T-helper 1 cell treated with Interleukin-12 subunit alpha and Interleukin-12 subunit beta and Interleukin-4 antibody, amounts not matched to agents 30 μg/mL and 1 μg/mL, for 36 hours (primary cell): ENCODE results near the gene FUNDC2.

Experiments used
- H3K27ac Mint-ChIP-seq: one replicate; pipeline ENCODE4 v1.8.0; 2021; ENCODE audit warnings: mild to moderate bottlenecking, mixed read lengths
- H3K27me3 Mint-ChIP-seq: one replicate; pipeline ENCODE4 v1.8.0; 2021; ENCODE audit warnings: low read depth, mixed read lengths
- H3K36me3 Mint-ChIP-seq: one replicate; pipeline ENCODE4 v1.8.0; 2021; ENCODE audit warnings: low read depth, mixed read lengths
- H3K4me1 Mint-ChIP-seq: one replicate; pipeline ENCODE4 v1.8.0; 2021; ENCODE audit warnings: low read depth, mixed read lengths
- H3K4me3 Mint-ChIP-seq: one replicate; pipeline ENCODE4 v1.8.0; 2021; ENCODE audit warnings: mild to moderate bottlenecking, moderate library complexity, mixed read lengths
- H3K9me3 Mint-ChIP-seq: one replicate; pipeline ENCODE4 v1.8.0; 2021; ENCODE audit warnings: mixed read lengths

The FUNDC2 gene

GRCh38 chrX:155046811-155047528 lies 20.3 kb downstream of the FUNDC2 start:
- Mint-ChIP-seq H3K9me3 (no peaks in the 10 kb centered on the region), H3K4me3 (no peak overlapping the region), H3K27me3 (no peaks in the 10 kb centered on the region), H3K4me1 (peaks cover 4% of the 10 kb centered on the region), H3K27ac (no peak overlapping the region), H3K36me3 (peaks cover 2% of the 10 kb centered on the region)

- H3K9me3 Mint-ChIP-seq: no peaks in the 10 kb centered on the region
- H3K27ac Mint-ChIP-seq: no peak overlapping the region
- H3K36me3 Mint-ChIP-seq: peaks cover 10% of the 10 kb centered on the region
- H3K27me3 Mint-ChIP-seq: no peaks in the 10 kb centered on the region
- no peak overlapping the region for H3K4me3 Mint-ChIP-seq
- peaks cover 8% of the 10 kb centered on the region for H3K4me1 Mint-ChIP-seq
Measured at GRCh38 chrX:155048977-155049619, 22.5 kb downstream of the FUNDC2 start.

GRCh38 chrX:155052738-155053498 lies 26.3 kb downstream of the FUNDC2 start:
- H3K27ac Mint-ChIP-seq: peak overlapping the region; percentile 45
- peaks cover 20% of the 10 kb centered on the region for H3K4me1 Mint-ChIP-seq
- H3K4me3 Mint-ChIP-seq: no peak overlapping the region
- no peaks in the 10 kb centered on the region for H3K27me3 Mint-ChIP-seq
- no peaks in the 10 kb centered on the region for H3K9me3 Mint-ChIP-seq
- peaks cover 16% of the 10 kb centered on the region for H3K36me3 Mint-ChIP-seq

- H3K4me1 Mint-ChIP-seq: peaks cover 20% of the 10 kb centered on the region
- no peaks in the 10 kb centered on the region for H3K9me3 Mint-ChIP-seq
- H3K27ac Mint-ChIP-seq: peak overlapping the region; percentile 45
Measured at GRCh38 chrX:155053656-155054055, 27.0 kb downstream of the FUNDC2 start.

GRCh38 chrX:155054255-155054654 lies 27.6 kb downstream of the FUNDC2 start:
- H3K27ac Mint-ChIP-seq: no peak overlapping the region
- H3K36me3 Mint-ChIP-seq: peaks cover 14% of the 10 kb centered on the region
- H3K4me1 Mint-ChIP-seq: peaks cover 19% of the 10 kb centered on the region

More at GRCh38 chrX:155053656-155054055, 27.0 kb downstream of the FUNDC2 start:
- no peak overlapping the region for H3K4me3 Mint-ChIP-seq
- no peaks in the 10 kb centered on the region for H3K27me3 Mint-ChIP-seq
- H3K36me3 Mint-ChIP-seq: peaks cover 16% of the 10 kb centered on the region

GRCh38 chrX:155055494-155055893 lies 28.9 kb downstream of the FUNDC2 start:
- Mint-ChIP-seq H3K36me3 (peaks cover 14% of the 10 kb centered on the region), H3K4me3 (no peak overlapping the region), H3K27ac (no peak overlapping the region), H3K4me1 (peaks cover 17% of the 10 kb centered on the region), H3K27me3 (no peaks in the 10 kb centered on the region), H3K9me3 (no peaks in the 10 kb centered on the region)

More at GRCh38 chrX:155054255-155054654, 27.6 kb downstream of the FUNDC2 start:
- Mint-ChIP-seq H3K27me3 (no peaks in the 10 kb centered on the region), H3K4me3 (no peak overlapping the region), H3K9me3 (no peaks in the 10 kb centered on the region)

GRCh38 chrX:155056471-155056870 lies 29.8 kb downstream of the FUNDC2 start:
- Mint-ChIP-seq H3K27ac (no peak overlapping the region), H3K4me3 (peak overlapping the region; percentile 48)

GRCh38 chrX:155056877-155057792 lies 30.5 kb downstream of the FUNDC2 start:
- Mint-ChIP-seq H3K27me3 (no peaks in the 10 kb centered on the region), H3K9me3 (no peaks in the 10 kb centered on the region), H3K4me3 (peak overlapping the region; percentile 48), H3K27ac (peak overlapping the region; percentile 26), H3K4me1 (peaks cover 16% of the 10 kb centered on the region), H3K36me3 (peaks cover 14% of the 10 kb centered on the region)

More at GRCh38 chrX:155056471-155056870, 29.8 kb downstream of the FUNDC2 start:
- H3K9me3 Mint-ChIP-seq: no peaks in the 10 kb centered on the region
- no peaks in the 10 kb centered on the region for H3K27me3 Mint-ChIP-seq
- peaks cover 16% of the 10 kb centered on the region for H3K4me1 Mint-ChIP-seq
- peaks cover 14% of the 10 kb centered on the region for H3K36me3 Mint-ChIP-seq

GRCh38 chrX:155061760-155062159 lies 35.1 kb downstream of the FUNDC2 start:
- Mint-ChIP-seq H3K4me1 (peaks cover 7% of the 10 kb centered on the region), H3K9me3 (no peaks in the 10 kb centered on the region), H3K27me3 (no peaks in the 10 kb centered on the region), H3K27ac (no peak overlapping the region), H3K4me3 (no peak overlapping the region), H3K36me3 (peaks cover 2% of the 10 kb centered on the region)

GRCh38 chrX:155065035-155065734 lies 38.5 kb downstream of the FUNDC2 start:
- Mint-ChIP-seq H3K9me3 (no peaks in the 10 kb centered on the region), H3K4me3 (no peak overlapping the region), H3K4me1 (peaks cover 15% of the 10 kb centered on the region), H3K36me3 (peaks cover 2% of the 10 kb centered on the region), H3K27me3 (no peaks in the 10 kb centered on the region), H3K27ac (no peak overlapping the region)

- Mint-ChIP-seq H3K27ac (no peak overlapping the region), H3K9me3 (no peaks in the 10 kb centered on the region)
Measured at GRCh38 chrX:155068165-155068564, 41.5 kb downstream of the FUNDC2 start.

GRCh38 chrX:155069414-155069813 lies 42.8 kb downstream of the FUNDC2 start:
- H3K4me1 Mint-ChIP-seq: peaks cover 38% of the 10 kb centered on the region
- H3K36me3 Mint-ChIP-seq: peaks cover 11% of the 10 kb centered on the region
- H3K27ac Mint-ChIP-seq: no peak overlapping the region
- H3K9me3 Mint-ChIP-seq: no peaks in the 10 kb centered on the region
- H3K4me3 Mint-ChIP-seq: peak overlapping the region; percentile 79
- H3K27me3 Mint-ChIP-seq: no peaks in the 10 kb centered on the region

More at GRCh38 chrX:155068165-155068564, 41.5 kb downstream of the FUNDC2 start:
- peaks cover 2% of the 10 kb centered on the region for H3K36me3 Mint-ChIP-seq
- H3K4me3 Mint-ChIP-seq: no peak overlapping the region
- no peaks in the 10 kb centered on the region for H3K27me3 Mint-ChIP-seq
- H3K4me1 Mint-ChIP-seq: peaks cover 27% of the 10 kb centered on the region

GRCh38 chrX:155070038-155070437 lies 43.4 kb downstream of the FUNDC2 start:
- H3K27me3 Mint-ChIP-seq: no peaks in the 10 kb centered on the region

More at GRCh38 chrX:155070038-155070437, 43.4 kb downstream of the FUNDC2 start:
- Mint-ChIP-seq H3K36me3 (peaks cover 11% of the 10 kb centered on the region), H3K4me1 (peaks cover 38% of the 10 kb centered on the region), H3K4me3 (peak overlapping the region; percentile 79), H3K27ac (peak overlapping the region; percentile 83), H3K9me3 (no peaks in the 10 kb centered on the region)
